BJ (cell line): ENCODE results near the gene KRT15. TPM values are rescaled to one million over a fixed set of nuclear protein-coding genes. Genes with fewer than 3 reads are reported as not detected.

Experiments
- CTCF ChIA-PET: fragments of 350-600 bp; formaldehyde crosslinking; extraction: SDS; loops from one replicate; lab custom pipeline; 2021; ENCODE audit warnings: antibody characterized with exemption, inconsistent platforms; lab: Yijun Ruan, JAX
- POLR2A ChIA-PET: fragments of 300-600 bp; sonication (Branson Sonifier 250); formaldehyde crosslinking; extraction: SDS; loops from one replicate; lab custom pipeline; 2021; ENCODE audit warnings: antibody characterized with exemption; lab: Charles Lee
- DNase-seq: peaks from one replicate; pipeline ENCODE4 v3.0.0-alpha.2; 2011; ENCODE audit warnings: low read depth
- H3K27me3 ChIP-seq: 2 replicates; pipeline ENCODE4 v1.6.0; 2011; ENCODE audit warnings: low read length; ENCODE audit not compliant: control insufficient read depth, insufficient read depth
- H3K36me3 ChIP-seq: 2 replicates; pipeline ENCODE4 v1.5.1; 2011; ENCODE audit warnings: low read length; ENCODE audit not compliant: control insufficient read depth, insufficient read depth
- H3K4me3 ChIP-seq: 2 replicates; pipeline ENCODE4 v1.5.1; 2011; ENCODE audit warnings: low read depth, mild to moderate bottlenecking, control low read depth, low read length
- polyA plus RNA-seq: library from polyadenylated mRNA; depleted of rRNA; stranded (reverse); fragments of >200 nt; gene quantifications from 2 replicates; pipeline ENCODE4 v1.2.3, GENCODE V29; 2011
- TF ChIP-seq, protein P1 (sequence below): IDR thresholded peaks from 2 replicates; pipeline ENCODE4 v1.5.1; 2011; ENCODE audit warnings: low read depth, mild to moderate bottlenecking, control low read depth, inconsistent platforms, low read length, moderate library complexity; ENCODE audit not compliant: insufficient read depth

The KRT15 gene
- polyA plus RNA-seq, 1 experiment = 2.7 TPM

DNA sequence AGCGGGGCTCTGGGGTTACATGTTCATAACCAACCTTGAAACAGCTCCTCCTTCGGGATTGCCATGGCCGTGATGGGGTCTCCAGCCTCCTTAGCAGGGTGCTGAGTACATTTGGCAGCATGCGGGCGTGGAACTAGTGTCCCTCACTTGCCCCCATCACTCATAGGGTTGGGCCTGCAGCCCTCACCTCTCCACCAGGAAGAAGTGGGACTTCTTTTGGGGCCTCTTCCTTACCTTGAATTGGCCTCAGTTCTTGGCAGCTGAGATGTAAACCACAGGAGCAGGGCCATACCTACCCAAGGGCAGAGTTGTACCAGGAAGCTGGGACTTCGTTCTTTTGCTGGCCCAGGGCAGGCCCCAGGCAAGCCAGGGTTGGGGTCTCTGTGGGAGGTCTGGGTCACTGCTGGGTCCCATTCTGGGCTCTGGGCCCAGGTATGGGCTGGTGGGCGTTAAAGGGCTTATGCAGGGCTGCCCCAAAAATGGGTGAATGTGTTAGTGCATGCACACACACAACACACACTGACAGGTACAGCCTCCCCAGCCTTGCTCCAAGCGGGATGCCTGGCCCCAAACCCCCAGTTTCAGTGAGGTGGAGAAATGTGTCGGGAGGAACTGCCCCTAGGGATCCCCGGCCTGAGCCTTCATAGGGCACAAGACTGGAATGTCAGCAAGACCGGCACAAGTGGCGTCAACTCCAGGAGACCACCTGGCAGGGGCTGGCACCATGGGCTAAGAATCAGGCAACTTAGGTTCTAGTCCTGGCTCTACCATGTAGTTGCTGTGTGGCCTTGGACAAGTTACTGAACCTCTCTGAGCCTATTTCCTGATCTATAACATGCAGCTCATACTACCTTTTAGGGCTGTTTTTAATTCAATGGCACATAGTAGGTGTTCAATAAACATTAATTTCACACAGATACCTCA is 3.9 kb upstream of the KRT15 start:
- ChIA-PET CTCF (interaction anchor here (1.0 to 1.6 kb wide), 4 partner anchors 25 to 141 kb away, joined by 4 to 5 read pairs (median 4); no protein-coding TSS in a partner anchor), POLR2A (no interaction called here)
- H3K27me3 ChIP-seq = no peaks in the 10 kb centered on the region
- H3K36me3 ChIP-seq = peaks cover 4% of the 10 kb centered on the region
- TF ChIP-seq, protein P1, sequence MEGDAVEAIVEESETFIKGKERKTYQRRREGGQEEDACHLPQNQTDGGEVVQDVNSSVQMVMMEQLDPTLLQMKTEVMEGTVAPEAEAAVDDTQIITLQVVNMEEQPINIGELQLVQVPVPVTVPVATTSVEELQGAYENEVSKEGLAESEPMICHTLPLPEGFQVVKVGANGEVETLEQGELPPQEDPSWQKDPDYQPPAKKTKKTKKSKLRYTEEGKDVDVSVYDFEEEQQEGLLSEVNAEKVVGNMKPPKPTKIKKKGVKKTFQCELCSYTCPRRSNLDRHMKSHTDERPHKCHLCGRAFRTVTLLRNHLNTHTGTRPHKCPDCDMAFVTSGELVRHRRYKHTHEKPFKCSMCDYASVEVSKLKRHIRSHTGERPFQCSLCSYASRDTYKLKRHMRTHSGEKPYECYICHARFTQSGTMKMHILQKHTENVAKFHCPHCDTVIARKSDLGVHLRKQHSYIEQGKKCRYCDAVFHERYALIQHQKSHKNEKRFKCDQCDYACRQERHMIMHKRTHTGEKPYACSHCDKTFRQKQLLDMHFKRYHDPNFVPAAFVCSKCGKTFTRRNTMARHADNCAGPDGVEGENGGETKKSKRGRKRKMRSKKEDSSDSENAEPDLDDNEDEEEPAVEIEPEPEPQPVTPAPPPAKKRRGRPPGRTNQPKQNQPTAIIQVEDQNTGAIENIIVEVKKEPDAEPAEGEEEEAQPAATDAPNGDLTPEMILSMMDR = no peak
- DNase-seq = no peak
- no peak overlapping the region for H3K4me3 ChIP-seq

DNA sequence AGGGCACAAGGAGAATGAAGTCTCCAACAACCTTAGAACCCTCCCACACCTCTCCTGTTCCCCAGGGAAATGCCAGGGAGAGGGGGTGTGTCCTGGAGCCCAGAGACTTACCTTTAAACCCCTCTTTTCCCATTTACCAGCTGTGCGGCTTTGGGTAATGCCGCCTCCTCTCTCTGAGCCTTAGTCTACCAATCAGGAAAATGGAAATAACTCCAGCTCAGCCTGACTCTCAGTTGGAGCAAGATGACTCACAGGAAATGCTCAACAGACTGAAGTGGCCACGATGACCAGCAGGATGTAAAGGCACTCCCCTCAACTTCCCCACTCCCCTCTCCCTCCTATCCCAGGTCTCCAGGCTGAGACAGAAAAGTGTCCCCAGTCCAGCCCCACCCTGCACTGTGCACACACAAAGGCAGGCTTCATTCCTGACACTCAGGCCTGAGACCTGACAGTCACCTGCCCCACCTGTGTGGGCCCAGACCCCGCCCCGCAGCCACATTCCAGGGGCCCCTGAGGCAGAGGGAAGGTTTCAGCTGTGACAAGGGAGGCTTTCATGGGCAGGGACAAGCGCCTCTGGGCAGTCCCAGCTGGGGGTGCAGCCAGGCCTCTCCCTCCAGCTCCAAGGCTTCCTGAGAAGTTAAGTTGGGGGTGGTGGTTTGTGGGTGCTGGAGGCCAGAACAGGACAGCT is 3.0 kb upstream of the KRT15 start:
- no peak for DNase-seq
- ChIA-PET CTCF (interaction anchor here (0.5 to 1.6 kb wide), 5 partner anchors 26 to 141 kb away, joined by 3 to 5 read pairs (median 4); no protein-coding TSS in a partner anchor), POLR2A (no interaction called here)
- Histone ChIP-seq H3K36me3 (peaks cover 4% of the 10 kb centered on the region), H3K4me3 (no peak overlapping the region), H3K27me3 (no peaks in the 10 kb centered on the region)
- TF ChIP-seq, protein P1 = 0 out of 2 replicates have a peak, but pooled peaks have one; percentile 2

DNA sequence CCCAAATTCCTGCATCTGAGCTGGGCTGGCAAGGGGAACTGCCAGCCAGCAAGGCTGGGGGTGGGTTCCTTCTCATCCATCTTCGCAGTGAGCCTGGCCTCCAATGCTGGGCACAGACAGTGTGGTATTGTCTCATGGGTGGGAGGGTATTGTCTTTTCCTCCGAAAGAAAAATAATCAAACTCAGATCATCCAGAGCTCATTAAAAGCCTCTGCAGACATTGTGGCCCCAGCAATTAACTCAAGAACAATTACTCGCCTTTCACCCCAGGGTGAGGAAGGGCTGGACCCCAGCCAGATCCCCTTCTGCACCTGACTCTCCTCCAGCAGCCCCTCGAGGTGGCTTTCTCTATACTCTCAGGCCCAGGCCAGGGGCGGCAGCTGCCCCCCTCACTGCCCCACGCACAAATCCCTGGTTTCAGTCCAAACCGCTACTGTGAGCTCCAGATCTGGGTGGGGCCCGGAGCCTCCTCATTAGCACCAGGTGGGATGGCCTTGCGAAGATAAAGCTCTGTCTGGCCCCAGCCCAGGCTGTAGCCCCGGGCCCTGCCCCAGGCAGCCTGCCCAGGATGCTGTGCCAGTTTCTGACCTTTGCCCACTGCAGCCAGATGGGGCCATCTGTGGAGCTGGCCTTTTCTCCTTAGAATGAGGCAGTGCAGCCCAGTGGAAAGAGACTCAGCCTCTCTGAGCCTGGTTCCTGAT is 2.3 kb upstream of the KRT15 start:
- ChIA-PET POLR2A (interaction anchor here (0.6 kb wide), 1 partner anchor 18 kb away, joined by 3 read pairs; no protein-coding TSS in a partner anchor), CTCF (interaction anchor here (0.5 to 1.6 kb wide), 5 partner anchors 25 to 142 kb away, joined by 3 to 5 read pairs (median 3); no protein-coding TSS in a partner anchor)
- TF ChIP-seq, protein P1 = no peak
- Histone ChIP-seq H3K27me3 (no peaks in the 10 kb centered on the region), H3K36me3 (peaks cover 4% of the 10 kb centered on the region), H3K4me3 (no peak overlapping the region)
- DNase-seq = no peak

DNA sequence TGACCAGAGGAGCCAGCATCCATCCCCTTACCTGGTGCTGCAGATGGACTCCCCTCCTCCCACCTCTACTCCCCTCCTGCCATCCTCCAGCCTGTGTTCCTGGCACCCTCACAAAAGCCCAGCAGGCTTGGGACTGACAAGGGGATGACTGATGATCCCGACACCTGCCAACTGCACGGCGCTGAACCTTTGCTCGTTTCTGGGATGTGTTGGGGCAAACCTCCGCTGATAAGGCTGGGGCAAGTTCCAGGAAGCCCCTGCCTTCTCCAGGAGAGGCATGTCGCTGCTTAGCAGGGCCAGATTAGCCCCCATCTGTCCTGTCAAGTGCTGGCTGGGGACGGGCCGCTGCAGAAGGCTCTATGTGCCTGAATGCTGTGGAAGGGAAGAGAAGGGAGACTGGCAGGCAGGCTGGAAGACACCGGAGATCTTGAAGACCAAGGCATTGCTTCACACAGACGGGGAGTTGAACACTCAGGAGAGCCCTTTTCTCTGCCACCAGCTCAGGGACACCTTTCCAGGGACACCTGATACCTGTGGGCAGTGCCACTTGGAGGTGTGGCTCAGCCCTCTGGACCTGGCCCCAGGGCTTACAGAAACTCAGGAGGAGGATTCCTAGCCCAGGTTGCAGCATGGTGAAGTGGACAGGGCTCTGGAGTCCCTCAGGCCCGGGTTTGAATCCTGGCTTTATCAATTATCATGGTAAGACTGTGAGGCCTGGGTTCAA is 973 bp upstream of the KRT15 start:
- no peak for DNase-seq
- TF ChIP-seq, protein P1 = no peak
- POLR2A ChIA-PET = no interaction called here
- Histone ChIP-seq H3K27me3 (no peaks in the 10 kb centered on the region), H3K4me3 (no peak overlapping the region), H3K36me3 (peaks cover 3% of the 10 kb centered on the region)
- CTCF ChIA-PET = interaction anchor here (1.4 to 1.9 kb wide), 2 partner anchors 36 to 143 kb away, joined by 3 to 6 read pairs; no protein-coding TSS in a partner anchor
